WI38 (cell line): ENCODE measurements around the gene HLA-F.

Experiments
- H3K4me3 ChIP-seq: 2 replicates; pipeline ENCODE4 v1.5.1; 2011; ENCODE audit warnings: low read depth, mild to moderate bottlenecking, control low read depth, low read length
- CTCF ChIP-seq: IDR thresholded peaks from 2 replicates; pipeline ENCODE4 v1.5.1; 2012; ENCODE audit warnings: low read depth, mild to moderate bottlenecking, control low read depth, low read length

Gene HLA-F

GRCh38 chr6:29680904-29681303 is 42.3 kb upstream of the HLA-F start, which contains the start of gene ZFP57:
Gene ZFP57, minus strand, starts transcription at chr6:29681152. Its CDS starts 4,149 bp downstream, at chr6:29677003.
- no peak within 1 kb of the TSS for H3K4me3 ChIP-seq
- TF ChIP-seq CTCF: no peak

- H3K4me3 ChIP-seq: no peak overlapping the region
- no peak for TF ChIP-seq CTCF
Observed at GRCh38 chr6:29681811-29682210, 41.4 kb upstream of the HLA-F start.

GRCh38 chr6:29685718-29686326 is 37.4 kb upstream of the HLA-F start:
- H3K4me3 ChIP-seq: no peak overlapping the region
- TF ChIP-seq CTCF: no peak

- TF ChIP-seq CTCF: no peak
Observed at GRCh38 chr6:29694637-29695036, 28.6 kb upstream of the HLA-F start.

GRCh38 chr6:29696147-29697125 is 26.8 kb upstream of the HLA-F start:
- TF ChIP-seq CTCF: 0 out of 2 replicates have a peak, but pooled peaks have one; percentile 36
- H3K4me3 ChIP-seq: no peak overlapping the region

More at GRCh38 chr6:29694637-29695036, 28.6 kb upstream of the HLA-F start:
- H3K4me3 ChIP-seq: no peak overlapping the region

- H3K4me3 ChIP-seq: no peak overlapping the region
Observed at GRCh38 chr6:29702519-29703103, 20.6 kb upstream of the HLA-F start.

More at GRCh38 chr6:29702519-29703103, 20.6 kb upstream of the HLA-F start:
- peak; percentile 77 for TF ChIP-seq CTCF
